Measurements from ENCODE around the gene BRPF3. TPM values are rescaled to one million over a fixed set of nuclear protein-coding genes. Genes with fewer than 3 reads are reported as not detected.

The BRPF3 gene
- total and polyA plus RNA-seq, 9 of the 15 experiments (the other 6 are each of a cell fraction or from before 2014, with no cell fraction given) = 2.2 to 19.3 (median 8.0) TPM

DNA sequence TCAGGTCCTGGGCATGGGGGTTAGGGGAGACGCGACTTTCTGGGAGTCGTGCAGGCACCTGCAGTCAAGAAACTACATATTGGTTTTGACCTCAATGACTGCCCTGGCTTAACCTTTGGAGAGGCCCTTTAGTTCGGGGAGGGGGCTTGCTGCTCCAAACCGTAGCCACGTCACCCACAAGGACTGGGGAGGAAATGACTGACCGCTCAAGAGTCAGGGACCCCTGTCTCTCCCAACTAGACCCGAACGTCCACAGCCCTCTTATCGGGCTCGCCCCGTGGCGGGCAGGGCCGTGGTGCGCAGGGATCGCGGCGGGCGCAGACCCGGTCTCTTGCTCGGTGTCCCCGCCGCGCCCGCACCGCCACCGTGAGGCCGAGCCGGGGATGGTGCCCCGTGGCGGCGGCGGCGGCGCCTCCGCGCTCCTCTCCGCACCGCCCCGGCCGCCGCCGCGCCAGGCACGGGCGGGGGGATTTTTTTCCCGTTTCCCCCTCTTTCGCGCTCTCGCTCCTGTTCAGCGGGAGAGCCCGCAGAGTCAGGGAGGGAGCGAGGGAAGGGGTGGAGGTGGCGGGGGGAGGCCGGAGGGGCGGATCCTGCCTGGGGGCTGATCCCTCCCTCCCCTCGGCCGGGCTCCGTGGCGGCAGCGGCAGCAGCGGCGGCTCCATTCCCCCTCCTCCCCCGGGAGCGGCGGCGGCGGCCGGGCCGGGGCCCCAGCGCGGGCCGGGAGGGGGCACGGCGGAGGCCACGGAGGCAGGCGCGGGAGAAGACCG, at the start of gene BRPF3 (continued):
- TF ChIP-seq, protein P1, sequence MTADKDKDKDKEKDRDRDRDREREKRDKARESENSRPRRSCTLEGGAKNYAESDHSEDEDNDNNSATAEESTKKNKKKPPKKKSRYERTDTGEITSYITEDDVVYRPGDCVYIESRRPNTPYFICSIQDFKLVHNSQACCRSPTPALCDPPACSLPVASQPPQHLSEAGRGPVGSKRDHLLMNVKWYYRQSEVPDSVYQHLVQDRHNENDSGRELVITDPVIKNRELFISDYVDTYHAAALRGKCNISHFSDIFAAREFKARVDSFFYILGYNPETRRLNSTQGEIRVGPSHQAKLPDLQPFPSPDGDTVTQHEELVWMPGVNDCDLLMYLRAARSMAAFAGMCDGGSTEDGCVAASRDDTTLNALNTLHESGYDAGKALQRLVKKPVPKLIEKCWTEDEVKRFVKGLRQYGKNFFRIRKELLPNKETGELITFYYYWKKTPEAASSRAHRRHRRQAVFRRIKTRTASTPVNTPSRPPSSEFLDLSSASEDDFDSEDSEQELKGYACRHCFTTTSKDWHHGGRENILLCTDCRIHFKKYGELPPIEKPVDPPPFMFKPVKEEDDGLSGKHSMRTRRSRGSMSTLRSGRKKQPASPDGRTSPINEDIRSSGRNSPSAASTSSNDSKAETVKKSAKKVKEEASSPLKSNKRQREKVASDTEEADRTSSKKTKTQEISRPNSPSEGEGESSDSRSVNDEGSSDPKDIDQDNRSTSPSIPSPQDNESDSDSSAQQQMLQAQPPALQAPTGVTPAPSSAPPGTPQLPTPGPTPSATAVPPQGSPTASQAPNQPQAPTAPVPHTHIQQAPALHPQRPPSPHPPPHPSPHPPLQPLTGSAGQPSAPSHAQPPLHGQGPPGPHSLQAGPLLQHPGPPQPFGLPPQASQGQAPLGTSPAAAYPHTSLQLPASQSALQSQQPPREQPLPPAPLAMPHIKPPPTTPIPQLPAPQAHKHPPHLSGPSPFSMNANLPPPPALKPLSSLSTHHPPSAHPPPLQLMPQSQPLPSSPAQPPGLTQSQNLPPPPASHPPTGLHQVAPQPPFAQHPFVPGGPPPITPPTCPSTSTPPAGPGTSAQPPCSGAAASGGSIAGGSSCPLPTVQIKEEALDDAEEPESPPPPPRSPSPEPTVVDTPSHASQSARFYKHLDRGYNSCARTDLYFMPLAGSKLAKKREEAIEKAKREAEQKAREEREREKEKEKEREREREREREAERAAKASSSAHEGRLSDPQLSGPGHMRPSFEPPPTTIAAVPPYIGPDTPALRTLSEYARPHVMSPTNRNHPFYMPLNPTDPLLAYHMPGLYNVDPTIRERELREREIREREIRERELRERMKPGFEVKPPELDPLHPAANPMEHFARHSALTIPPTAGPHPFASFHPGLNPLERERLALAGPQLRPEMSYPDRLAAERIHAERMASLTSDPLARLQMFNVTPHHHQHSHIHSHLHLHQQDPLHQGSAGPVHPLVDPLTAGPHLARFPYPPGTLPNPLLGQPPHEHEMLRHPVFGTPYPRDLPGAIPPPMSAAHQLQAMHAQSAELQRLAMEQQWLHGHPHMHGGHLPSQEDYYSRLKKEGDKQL (CRISPR knock-in tag; IDR thresholded peaks at IDR 0.05; ENCODE audit: borderline replicate concordance) = no peak
- no peak for TF ChIP-seq SP1 (CRISPR knock-in tag; IDR thresholded peaks at IDR 0.05)
- no peak for TF ChIP-seq TSC22D4 (tag; IDR thresholded peaks at IDR 0.05)
- TF ChIP-seq MEF2A (IDR thresholded peaks at IDR 0.05; ENCODE audit: control insufficient read depth, low read depth, low read length) = no peak
- no peak for TF ChIP-seq ZNF311 (CRISPR knock-in tag; IDR thresholded peaks at IDR 0.05)
- no peak for TF ChIP-seq YBX1 (IDR thresholded peaks at IDR 0.05)
- no peak for TF ChIP-seq NFXL1 (CRISPR knock-in tag; IDR thresholded peaks at IDR 0.05)
- no peak for TF ChIP-seq ZFP91 (CRISPR knock-in tag; IDR thresholded peaks at IDR 0.05)
